Measurements from ENCODE around the gene RDH11.

RDH11 gene, protein sequence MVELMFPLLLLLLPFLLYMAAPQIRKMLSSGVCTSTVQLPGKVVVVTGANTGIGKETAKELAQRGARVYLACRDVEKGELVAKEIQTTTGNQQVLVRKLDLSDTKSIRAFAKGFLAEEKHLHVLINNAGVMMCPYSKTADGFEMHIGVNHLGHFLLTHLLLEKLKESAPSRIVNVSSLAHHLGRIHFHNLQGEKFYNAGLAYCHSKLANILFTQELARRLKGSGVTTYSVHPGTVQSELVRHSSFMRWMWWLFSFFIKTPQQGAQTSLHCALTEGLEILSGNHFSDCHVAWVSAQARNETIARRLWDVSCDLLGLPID

DNA sequence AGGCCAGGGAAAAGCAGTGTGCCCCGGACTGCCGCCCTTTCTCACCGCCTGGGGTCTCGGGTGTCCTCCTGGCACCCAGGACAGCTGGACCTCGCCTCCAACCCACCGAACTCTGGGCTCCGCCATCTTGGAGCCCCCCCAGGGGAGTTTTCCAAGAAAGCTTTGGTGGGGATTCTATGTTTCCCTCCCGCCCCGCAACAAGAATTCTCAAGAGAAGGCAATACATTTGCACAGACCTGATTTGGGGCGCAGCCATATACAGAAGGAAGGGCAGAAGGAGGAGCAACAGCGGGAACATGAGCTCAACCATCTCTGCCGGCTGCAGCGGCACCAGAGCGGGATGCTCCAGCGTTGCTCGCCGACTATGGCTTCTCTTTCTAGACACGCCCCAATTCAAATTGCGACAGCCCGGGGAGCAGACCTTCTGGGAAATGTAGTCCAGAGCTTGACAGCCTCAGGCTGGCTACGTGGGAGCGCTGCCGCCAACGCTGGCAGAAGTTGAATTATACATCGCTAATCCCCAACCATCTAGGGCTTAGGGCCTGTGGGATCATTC, at the start of gene RDH11:
Gene RDH11 (minus strand): TSS at position 371 of the 556 bp plus-strand sequence. CDS start 61 bp downstream, at position 310.
- TF ChIP-seq GATA3 (IDR thresholded peaks at IDR 0.05; ENCODE audit: low read depth, low read length) (no peak), GATA2 (IDR thresholded peaks at IDR 0.05; ENCODE audit: low read depth, low read length) (no peak)

DNA sequence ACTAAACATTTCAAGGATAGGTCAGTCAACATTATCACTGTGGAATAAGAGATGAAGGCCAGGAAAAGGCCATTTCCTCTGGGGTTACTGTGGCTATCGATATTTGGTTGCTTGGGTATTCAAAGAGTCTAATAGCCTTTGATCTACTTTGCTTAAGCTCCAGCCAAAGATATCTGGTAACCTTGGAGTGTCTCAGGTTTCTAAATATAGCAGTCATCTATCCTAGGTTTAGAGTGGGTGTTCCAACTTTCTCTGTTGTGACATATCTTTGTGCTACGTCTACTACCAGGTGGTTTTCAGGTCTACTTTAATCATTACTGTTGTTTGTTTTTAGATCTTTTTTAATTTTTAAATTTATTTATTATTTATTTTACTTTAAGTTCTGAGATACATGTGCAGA, 48.5 kb upstream of the RDH11 start:
- TF ChIP-seq GATA3 (IDR thresholded peaks at IDR 0.05; ENCODE audit: low read depth, low read length) (no peak), GATA2 (IDR thresholded peaks at IDR 0.05; ENCODE audit: low read depth, low read length) (no peak)

DNA sequence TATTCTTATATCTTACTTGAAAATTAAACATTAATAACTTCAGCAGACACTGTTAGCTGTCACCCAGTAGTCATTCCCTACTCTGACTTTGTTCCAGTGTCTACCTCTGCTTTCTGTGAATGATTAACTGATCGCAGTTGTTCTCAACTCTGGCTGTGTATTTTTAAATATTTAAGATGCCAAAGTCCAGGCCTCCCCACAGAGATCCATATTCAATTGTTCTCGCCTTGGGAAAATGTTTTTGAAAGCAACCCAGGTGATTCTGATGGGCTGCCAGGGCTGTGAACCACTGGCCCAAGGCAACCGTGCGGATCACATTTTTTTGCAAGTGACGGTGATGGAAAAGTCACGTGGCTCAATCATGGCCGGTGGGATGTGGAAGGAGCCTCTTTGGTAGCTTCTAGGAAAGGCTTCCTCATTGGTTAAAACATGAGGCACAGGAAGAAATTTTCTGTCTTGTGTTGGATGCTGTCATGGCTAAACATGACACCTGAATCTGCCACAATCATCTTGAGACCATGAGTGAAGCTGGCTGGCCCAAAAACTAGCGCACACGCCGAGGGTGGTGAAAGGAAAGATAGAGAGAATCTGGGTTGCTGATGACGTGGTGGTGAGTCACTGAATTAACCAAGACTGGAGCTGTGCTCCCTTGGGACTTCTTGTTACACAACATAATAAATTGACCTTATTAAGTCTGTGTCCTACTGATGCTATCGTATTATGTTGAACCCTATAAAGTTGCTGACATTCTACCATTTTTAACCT, 43.4 kb upstream of the RDH11 start:
- TF ChIP-seq GATA3 (IDR thresholded peaks at IDR 0.05; ENCODE audit: low read depth, low read length): no peak
- no peak for TF ChIP-seq GATA2 (IDR thresholded peaks at IDR 0.05; ENCODE audit: low read depth, low read length)

DNA sequence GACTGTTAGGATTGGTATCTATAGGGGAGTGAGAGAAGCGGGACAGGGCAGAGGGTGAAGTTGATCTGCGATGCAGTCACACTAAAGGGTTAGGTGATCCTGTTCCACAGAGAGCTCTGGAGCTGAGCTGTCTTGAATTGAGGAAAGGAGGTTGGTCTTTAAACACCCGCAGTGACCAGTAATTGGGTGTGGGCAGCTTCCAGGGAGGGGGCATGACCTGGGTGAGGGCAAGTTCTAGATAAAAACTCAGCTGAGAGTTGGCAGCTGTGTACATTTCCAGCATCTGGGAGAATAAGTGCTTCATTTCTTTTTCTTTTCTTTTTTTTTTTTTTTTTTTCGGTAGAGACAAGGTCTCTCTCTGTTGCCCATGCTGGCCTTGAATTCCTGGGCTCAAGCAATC, 41.2 kb upstream of the RDH11 start:
- no peak for TF ChIP-seq GATA2 (IDR thresholded peaks at IDR 0.05; ENCODE audit: low read depth, low read length)
- no peak for TF ChIP-seq GATA3 (IDR thresholded peaks at IDR 0.05; ENCODE audit: low read depth, low read length)

DNA sequence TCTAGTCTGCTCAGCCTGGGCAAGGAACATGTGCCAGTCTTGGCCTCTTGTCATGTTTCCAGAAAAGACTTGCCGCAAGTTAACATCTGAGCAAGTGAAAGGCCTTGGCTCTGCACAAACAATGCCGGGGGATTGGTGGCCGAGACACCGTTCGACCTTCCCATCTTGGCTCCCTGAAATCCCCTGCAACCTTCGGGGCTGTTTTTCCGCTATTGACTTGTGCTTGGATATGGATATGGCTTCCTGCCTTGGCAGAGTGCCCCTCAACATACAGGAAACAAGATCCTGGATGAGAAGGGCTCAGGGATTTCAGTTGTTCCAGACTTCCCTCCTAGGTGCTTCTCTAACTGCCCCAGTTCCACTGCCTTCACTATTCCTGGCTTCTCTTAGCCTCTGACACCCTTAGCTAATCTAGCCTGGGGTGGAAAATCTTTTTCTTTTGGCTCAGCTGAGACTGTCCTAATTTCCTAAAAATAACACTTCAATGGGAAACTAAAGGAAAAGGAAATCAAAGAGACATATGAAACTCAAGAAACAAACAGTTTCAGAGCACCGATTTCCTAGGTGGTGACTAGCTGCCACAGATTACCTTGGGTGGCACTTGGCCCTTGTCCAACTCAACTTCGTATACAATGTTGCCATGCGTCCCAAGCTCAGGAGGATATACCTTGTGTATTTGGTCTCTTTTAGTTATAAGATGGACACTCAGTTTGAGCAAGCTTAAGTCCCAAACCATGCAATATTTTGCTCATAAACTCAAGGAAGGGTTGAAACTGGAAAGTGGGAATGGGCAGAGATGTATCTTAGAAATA, 40.0 kb upstream of the RDH11 start:
- TF ChIP-seq GATA3 (IDR thresholded peaks at IDR 0.05; ENCODE audit: low read depth, low read length): no peak
- no peak for TF ChIP-seq GATA2 (IDR thresholded peaks at IDR 0.05; ENCODE audit: low read depth, low read length)

DNA sequence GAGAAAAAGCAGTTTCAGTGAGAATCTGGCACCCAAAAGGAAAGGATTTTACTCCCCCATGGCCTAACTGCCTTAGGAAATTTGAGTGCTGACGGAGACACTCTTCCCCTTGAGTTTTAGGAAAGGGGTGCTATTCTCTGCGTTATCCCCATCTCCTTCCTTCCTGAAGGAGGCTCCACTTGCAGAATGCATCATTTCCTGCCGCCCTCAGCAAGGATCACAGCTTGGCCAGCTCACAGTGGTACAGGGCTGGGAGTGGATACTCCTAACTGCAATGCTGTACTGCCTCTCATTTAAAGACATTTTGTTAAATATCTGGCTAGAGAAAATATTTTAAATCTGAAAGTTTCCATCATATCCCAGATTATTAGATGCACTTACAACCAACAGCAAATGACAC, 39.1 kb upstream of the RDH11 start:
- TF ChIP-seq GATA2 (IDR thresholded peaks at IDR 0.05; ENCODE audit: low read depth, low read length) (no peak), GATA3 (IDR thresholded peaks at IDR 0.05; ENCODE audit: low read depth, low read length) (no peak)

DNA sequence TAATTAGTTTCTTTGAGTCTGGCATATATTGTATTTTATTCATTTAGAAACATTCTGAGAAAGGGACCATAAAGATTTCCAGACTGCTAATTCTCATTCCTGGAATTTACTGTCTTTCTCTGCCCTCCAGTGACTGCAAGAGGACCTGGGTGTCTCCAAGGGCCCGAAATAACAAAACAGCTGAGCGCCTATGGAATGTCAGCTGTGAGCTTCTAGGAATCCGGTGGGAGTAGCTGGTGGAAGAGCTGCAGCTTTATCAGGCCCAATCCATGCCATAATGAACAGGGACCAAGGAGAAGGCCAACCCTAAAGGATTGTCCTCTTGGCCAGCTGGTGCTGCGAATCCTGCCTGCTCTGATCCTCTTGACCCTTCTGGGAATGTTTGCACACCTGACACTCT, 38.1 kb upstream of the RDH11 start:
- TF ChIP-seq GATA3 (IDR thresholded peaks at IDR 0.05; ENCODE audit: low read depth, low read length): no peak
- TF ChIP-seq GATA2 (IDR thresholded peaks at IDR 0.05; ENCODE audit: low read depth, low read length): no peak

DNA sequence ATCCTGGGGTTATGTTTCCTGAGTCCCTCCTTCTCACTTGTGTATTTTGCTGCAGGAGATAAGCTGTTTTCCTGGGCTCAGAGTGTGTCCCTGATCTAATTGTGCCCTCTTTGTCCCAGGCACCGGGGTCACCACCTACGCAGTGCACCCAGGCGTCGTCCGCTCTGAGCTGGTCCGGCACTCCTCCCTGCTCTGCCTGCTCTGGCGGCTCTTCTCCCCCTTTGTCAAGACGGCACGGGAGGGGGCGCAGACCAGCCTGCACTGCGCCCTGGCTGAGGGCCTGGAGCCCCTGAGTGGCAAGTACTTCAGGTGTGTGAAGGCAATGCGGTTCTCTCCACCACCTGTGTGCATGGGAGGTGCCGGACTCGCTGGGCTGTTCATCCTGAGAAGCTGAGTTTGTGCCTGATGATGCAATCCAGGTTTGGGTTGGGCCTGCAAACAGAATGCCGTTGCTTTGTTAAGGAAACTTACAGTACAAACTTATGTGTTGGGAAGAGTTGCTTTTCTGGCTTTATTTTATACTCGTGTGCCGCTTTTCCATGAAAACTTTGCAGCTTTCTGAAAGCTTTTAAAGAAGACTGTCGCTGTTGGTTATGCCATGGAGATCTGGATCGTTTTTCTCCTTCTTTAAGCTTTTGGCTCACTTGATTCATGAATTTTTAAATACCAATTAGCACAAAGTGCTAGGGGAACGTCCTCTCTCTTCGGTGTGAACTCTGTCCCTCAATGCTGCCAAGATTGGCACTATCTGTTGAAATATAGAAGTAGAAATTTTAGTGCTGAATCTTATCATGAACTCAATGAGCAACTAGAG, 33.7 kb upstream of the RDH11 start:
- TF ChIP-seq GATA2 (IDR thresholded peaks at IDR 0.05; ENCODE audit: low read depth, low read length): no peak
- TF ChIP-seq GATA3 (IDR thresholded peaks at IDR 0.05; ENCODE audit: low read depth, low read length): no peak

DNA sequence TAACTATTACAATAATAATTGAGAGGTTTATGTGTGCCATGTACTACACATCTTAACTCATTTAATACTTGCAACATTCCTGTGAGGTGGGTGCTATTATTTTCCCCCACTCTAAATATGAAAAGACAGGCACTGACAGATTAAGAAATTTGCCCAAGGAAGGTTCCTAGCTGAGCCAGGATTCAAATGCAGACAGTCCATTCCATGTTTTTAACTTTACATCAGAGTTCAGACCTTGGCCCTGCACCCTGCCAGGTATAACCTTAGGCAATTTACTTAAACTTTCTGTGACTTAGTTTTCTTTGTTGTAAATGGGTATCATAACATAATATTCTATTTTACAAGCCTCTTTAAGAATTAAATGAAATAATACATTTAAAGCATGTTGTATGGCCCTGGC, 32.7 kb upstream of the RDH11 start:
- TF ChIP-seq GATA3 (IDR thresholded peaks at IDR 0.05; ENCODE audit: low read depth, low read length) (no peak), GATA2 (IDR thresholded peaks at IDR 0.05; ENCODE audit: low read depth, low read length) (no peak)

DNA sequence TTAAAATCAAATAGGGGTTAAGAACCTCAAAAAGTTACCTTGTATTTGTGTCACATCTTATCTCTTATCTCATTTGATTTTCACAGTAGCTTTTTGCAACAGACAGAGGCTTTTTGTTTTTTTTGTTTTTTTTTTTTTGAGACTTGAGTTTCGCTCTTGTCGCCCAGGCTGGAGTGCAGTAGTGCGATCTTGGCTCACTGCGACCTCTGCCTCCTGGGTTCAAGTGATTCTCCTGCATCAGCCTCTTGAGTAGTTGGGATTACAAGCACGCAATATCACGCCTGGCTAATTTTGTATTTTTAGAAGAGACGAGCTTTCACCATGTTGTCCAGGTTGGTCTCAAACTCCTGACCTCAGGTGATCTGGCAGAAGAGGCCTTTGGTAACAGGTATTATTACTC, 31.8 kb upstream of the RDH11 start:
- no peak for TF ChIP-seq GATA2 (IDR thresholded peaks at IDR 0.05; ENCODE audit: low read depth, low read length)
- TF ChIP-seq GATA3 (IDR thresholded peaks at IDR 0.05; ENCODE audit: low read depth, low read length): no peak

DNA sequence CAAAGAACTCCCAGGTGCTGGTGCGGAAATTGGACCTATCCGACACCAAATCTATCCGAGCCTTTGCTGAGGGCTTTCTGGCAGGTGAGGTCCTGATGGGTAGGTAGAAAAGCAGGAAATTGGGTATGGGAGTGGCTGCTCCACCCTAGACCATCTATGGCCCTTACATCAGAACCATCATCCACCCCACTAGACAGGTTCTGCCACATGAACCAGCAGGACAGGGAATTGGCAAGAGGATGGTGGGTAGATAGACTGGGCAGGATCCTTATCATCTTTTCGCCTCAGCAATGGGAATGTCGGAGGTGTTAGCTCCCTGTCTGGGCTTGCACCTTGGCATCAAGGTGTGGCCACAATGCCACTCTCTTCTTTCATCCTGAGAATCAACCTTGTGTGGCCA, 29.6 kb upstream of the RDH11 start:
- TF ChIP-seq GATA2 (IDR thresholded peaks at IDR 0.05; ENCODE audit: low read depth, low read length) (no peak), GATA3 (IDR thresholded peaks at IDR 0.05; ENCODE audit: low read depth, low read length) (no peak)

DNA sequence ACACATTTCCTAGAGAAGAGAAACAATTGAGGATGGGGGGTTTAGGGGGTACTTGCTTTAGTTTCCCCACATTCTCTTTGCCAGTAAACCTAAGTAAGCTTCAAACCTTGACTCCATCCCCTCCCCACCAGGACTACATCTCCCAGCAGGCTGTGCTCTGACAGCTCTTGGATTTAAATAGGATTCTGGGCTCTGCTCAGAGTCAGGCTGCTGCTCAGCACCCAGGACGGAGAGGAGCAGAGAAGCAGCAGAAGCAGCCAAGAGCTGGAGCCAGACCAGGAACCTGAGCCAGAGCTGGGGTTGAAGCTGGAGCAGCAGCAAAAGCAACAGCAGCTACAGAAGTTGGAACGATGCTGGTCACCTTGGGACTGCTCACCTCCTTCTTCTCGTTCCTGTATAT, 26.7 kb upstream of the RDH11 start:
- TF ChIP-seq GATA2 (IDR thresholded peaks at IDR 0.05; ENCODE audit: low read depth, low read length): no peak
- no peak for TF ChIP-seq GATA3 (IDR thresholded peaks at IDR 0.05; ENCODE audit: low read depth, low read length)

DNA sequence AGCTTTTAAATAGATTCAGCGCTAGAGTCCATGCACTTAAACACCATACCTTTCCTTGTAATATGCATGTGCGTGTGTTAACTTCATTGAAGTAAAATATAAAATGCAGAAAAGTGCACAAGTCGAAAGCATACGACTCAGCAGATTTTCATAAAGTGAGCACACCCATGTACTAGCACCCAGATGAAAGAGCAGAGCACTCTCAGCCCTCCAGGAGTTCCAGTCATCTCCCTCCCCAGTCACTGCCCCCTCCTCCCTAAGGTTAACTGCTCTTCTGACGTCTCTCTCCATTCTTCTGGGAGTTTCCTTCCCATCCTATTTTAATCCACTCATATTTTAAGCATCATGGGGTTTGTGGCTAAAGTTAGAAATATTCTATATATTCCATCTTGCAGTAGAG, 26.3 kb upstream of the RDH11 start:
- TF ChIP-seq GATA2 (IDR thresholded peaks at IDR 0.05; ENCODE audit: low read depth, low read length) (no peak), GATA3 (IDR thresholded peaks at IDR 0.05; ENCODE audit: low read depth, low read length) (no peak)

All from SH-SY5Y (cell line).